Suprapubic skin (tissue), 3 donors: ENCODE measurements around the gene RRBP1.

Experiments
- CTCF ChIP-seq, 2 donors: fragments of 200-600 bp in 1 of 2; fragments of 450-650 bp in 1 of 2; sonication (generic) in 1 of 2; IDR thresholded peaks; one replicate each; pipeline ENCODE4 v1.5.1; 2016 to 2019; ENCODE audit warnings: antibody characterized with exemption in 2 of 2, mild to moderate bottlenecking in 1 of 2, moderate library complexity in 1 of 2
- POLR2A ChIP-seq, 2 donors: fragments of 450-650 bp; IDR thresholded peaks; one replicate each; pipeline ENCODE4 v1.6.1; 2017; ENCODE audit warnings: antibody characterized with exemption in 2 of 2, mild to moderate bottlenecking in 2 of 2, moderate library complexity in 2 of 2

GRCh38 chr20:17568045-17568788 lies 113.8 kb downstream of the RRBP1 start:
- no peak for TF ChIP-seq POLR2A (IDR thresholded peaks at IDR 0.05)
- TF ChIP-seq CTCF (IDR thresholded peaks at IDR 0.05), result no peak
